ENCODE results near the gene KIAA1217.

DNA sequence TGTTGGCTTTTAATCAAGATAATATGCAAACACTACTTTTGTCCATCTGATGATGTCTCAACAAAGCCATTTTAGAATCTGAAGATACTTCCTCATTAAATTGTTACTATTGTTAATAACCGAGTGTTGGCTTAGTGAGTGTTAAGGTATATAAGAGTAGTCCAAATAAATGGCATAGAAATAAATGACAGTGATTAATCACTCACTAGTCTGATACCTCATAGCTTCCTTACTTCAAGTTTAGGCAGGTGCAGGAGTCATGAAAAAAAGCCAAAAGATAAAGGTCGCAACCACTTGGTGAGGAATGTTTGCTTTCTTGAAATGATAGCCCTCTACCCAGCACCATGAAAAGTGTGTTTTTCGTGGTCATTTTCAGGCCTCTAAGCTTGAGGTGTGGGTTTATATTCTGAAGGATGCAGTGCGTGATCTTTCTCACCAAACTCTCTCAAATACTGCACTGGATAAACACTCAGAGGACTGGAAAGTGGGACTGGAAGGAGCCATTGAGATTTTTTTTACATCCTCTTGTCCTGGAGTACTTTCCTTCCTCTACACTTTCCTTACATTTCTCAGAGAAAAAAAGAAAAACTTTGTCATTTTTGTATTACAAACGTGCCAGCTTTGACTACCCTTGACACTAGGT is 138.1 kb downstream of the KIAA1217 start:
- no peak for TF ChIP-seq POLR2AphosphoS5 (IDR thresholded peaks at IDR 0.05; ENCODE audit: low read depth, low read length)
- TF ChIP-seq, protein P1, sequence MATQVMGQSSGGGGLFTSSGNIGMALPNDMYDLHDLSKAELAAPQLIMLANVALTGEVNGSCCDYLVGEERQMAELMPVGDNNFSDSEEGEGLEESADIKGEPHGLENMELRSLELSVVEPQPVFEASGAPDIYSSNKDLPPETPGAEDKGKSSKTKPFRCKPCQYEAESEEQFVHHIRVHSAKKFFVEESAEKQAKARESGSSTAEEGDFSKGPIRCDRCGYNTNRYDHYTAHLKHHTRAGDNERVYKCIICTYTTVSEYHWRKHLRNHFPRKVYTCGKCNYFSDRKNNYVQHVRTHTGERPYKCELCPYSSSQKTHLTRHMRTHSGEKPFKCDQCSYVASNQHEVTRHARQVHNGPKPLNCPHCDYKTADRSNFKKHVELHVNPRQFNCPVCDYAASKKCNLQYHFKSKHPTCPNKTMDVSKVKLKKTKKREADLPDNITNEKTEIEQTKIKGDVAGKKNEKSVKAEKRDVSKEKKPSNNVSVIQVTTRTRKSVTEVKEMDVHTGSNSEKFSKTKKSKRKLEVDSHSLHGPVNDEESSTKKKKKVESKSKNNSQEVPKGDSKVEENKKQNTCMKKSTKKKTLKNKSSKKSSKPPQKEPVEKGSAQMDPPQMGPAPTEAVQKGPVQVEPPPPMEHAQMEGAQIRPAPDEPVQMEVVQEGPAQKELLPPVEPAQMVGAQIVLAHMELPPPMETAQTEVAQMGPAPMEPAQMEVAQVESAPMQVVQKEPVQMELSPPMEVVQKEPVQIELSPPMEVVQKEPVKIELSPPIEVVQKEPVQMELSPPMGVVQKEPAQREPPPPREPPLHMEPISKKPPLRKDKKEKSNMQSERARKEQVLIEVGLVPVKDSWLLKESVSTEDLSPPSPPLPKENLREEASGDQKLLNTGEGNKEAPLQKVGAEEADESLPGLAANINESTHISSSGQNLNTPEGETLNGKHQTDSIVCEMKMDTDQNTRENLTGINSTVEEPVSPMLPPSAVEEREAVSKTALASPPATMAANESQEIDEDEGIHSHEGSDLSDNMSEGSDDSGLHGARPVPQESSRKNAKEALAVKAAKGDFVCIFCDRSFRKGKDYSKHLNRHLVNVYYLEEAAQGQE (IDR thresholded peaks at IDR 0.05; ENCODE audit: insufficient read depth in 1 of 2, low read depth in 2 of 2, low read length in 2 of 2), result no peak

All from PFSK-1 (cell line).